MM.1S (cell line): ENCODE measurements around the gene TMX2.

Source experiments
- DNase-seq: peaks from one replicate; pipeline ENCODE4 v3.0.0-alpha.2; 2015
- H2AFZ ChIP-seq: fragments of 300-600 bp; sonication (generic); 2 replicates; pipeline ENCODE4 v1.6.0; 2016; ENCODE audit warnings: antibody characterized with exemption, low read length
- H3F3A ChIP-seq: fragments of 300-600 bp; sonication (generic); 2 replicates; pipeline ENCODE4 v1.6.1; 2016; ENCODE audit warnings: mild to moderate bottlenecking, antibody characterized with exemption, low read length, moderate library complexity, mixed read lengths; ENCODE audit not compliant: insufficient read depth
- H3K27ac ChIP-seq: fragments of 300-600 bp; sonication (generic); 2 replicates; pipeline ENCODE4 v1.5.1; 2016; ENCODE audit warnings: mild to moderate bottlenecking, low read length
- H3K27me3 ChIP-seq: fragments of 300-600 bp; sonication (generic); replicated peaks from 2 replicates; pipeline ENCODE4 v1.6.0; 2016; ENCODE audit warnings: low read length; ENCODE audit not compliant: insufficient read depth
- H3K36me3 ChIP-seq: fragments of 300-600 bp; sonication (generic); replicated peaks from 2 replicates; pipeline ENCODE4 v1.6.1; 2016; ENCODE audit warnings: mild to moderate bottlenecking, low read length, mixed read lengths; ENCODE audit not compliant: insufficient read depth
- H3K4me1 ChIP-seq: fragments of 300-600 bp; sonication (generic); 2 replicates; pipeline ENCODE4 v1.6.1; 2016; ENCODE audit warnings: low read length, mixed read lengths
- H3K4me2 ChIP-seq: fragments of 300-600 bp; sonication (generic); 2 replicates; pipeline ENCODE4 v1.6.0; 2016; ENCODE audit warnings: low read depth, low read length
- H3K4me3 ChIP-seq: fragments of 300-600 bp; sonication (generic); 2 replicates; pipeline ENCODE4 v1.5.1; 2016; ENCODE audit warnings: low read length, mixed read lengths
- H3K79me2 ChIP-seq: fragments of 300-600 bp; sonication (generic); 2 replicates; pipeline ENCODE4 v1.6.1; 2016; ENCODE audit warnings: mixed run types, low read length, mixed read lengths
- H3K9ac ChIP-seq: fragments of 300-600 bp; sonication (generic); 2 replicates; pipeline ENCODE4 v1.6.1; 2016; ENCODE audit warnings: low read length, mixed read lengths
- H3K9me2 ChIP-seq: fragments of 300-600 bp; sonication (generic); replicated peaks from 2 replicates; pipeline ENCODE4 v1.6.1; 2016; ENCODE audit warnings: mild to moderate bottlenecking, low read length, mixed read lengths; ENCODE audit not compliant: insufficient read depth
- H3K9me3 ChIP-seq: fragments of 300-600 bp; sonication (generic); replicated peaks from 2 replicates; pipeline ENCODE4 v1.6.1; 2016; ENCODE audit warnings: mild to moderate bottlenecking, low read length, mixed read lengths; ENCODE audit not compliant: insufficient read depth
- H4K20me1 ChIP-seq: fragments of 300-600 bp; sonication (generic); 2 replicates; pipeline ENCODE4 v1.6.1; 2016; ENCODE audit warnings: mild to moderate bottlenecking, low read length, moderate library complexity, mixed read lengths; ENCODE audit not compliant: insufficient read depth
- EZH2 ChIP-seq: fragments of 300-600 bp; sonication (generic); optimal IDR thresholded peaks from 2 replicates; pipeline ENCODE3; 2017; ENCODE audit warnings: low read depth, mild to moderate bottlenecking, antibody characterized with exemption, low read length, mixed read lengths
- EZH2phosphoT487 ChIP-seq: fragments of 300-600 bp; sonication (generic); IDR thresholded peaks from 2 replicates; pipeline ENCODE4 v1.6.1; 2018; ENCODE audit warnings: antibody characterized with exemption, low read length
- TF ChIP-seq, protein P1 (sequence below): fragments of 300-600 bp; sonication (generic); IDR thresholded peaks from 2 replicates; pipeline ENCODE4 v1.5.1; 2016; ENCODE audit warnings: antibody characterized with exemption, low read length, mixed read lengths

Gene TMX2

DNA sequence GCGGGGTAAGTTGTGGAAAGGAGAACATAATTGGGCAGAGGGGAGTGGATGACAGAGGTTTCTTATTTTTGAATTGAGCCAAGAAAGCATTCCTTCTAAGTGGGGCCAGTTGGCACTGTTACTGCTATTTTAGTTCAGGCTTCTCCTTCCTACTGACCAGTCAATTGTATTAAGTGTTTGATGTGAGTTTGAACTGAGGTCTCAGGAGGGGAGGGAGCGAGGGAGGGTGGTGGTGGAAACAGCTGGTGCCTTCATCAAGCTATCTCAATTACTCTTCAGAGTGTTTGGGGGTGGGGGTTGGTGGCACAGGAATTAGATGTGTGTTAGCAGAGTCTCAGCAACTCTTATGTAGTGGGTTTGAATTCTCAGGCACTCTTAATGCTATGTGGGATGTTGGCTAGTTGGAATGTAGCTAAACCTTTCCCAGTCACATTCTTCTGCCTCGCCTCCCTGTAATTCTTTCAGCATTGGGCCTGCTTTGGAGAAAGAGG, 63.7 kb downstream of the TMX2 start:
- no peaks in the 10 kb centered on the region for H3K4me1 ChIP-seq
- H3K79me2 ChIP-seq = no peaks in the 10 kb centered on the region
- no peaks in the 10 kb centered on the region for H3K9me3 ChIP-seq
- H3K9me2 ChIP-seq = no peaks in the 10 kb centered on the region
- no peak overlapping the region for H2AFZ ChIP-seq
- H3K27me3 ChIP-seq = no peaks in the 10 kb centered on the region
- no peaks in the 10 kb centered on the region for H3K36me3 ChIP-seq
- TF ChIP-seq, protein P1, sequence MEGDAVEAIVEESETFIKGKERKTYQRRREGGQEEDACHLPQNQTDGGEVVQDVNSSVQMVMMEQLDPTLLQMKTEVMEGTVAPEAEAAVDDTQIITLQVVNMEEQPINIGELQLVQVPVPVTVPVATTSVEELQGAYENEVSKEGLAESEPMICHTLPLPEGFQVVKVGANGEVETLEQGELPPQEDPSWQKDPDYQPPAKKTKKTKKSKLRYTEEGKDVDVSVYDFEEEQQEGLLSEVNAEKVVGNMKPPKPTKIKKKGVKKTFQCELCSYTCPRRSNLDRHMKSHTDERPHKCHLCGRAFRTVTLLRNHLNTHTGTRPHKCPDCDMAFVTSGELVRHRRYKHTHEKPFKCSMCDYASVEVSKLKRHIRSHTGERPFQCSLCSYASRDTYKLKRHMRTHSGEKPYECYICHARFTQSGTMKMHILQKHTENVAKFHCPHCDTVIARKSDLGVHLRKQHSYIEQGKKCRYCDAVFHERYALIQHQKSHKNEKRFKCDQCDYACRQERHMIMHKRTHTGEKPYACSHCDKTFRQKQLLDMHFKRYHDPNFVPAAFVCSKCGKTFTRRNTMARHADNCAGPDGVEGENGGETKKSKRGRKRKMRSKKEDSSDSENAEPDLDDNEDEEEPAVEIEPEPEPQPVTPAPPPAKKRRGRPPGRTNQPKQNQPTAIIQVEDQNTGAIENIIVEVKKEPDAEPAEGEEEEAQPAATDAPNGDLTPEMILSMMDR = no peak
- TF ChIP-seq EZH2phosphoT487 (no peak), EZH2 (no peak)
- no peak overlapping the region for H3K27ac ChIP-seq
- no peaks in the 10 kb centered on the region for H4K20me1 ChIP-seq
- no peak for DNase-seq
- no peaks in the 10 kb centered on the region for H3F3A ChIP-seq
- no peak overlapping the region for H3K4me3 ChIP-seq
- no peak overlapping the region for H3K9ac ChIP-seq
- no peak overlapping the region for H3K4me2 ChIP-seq

DNA sequence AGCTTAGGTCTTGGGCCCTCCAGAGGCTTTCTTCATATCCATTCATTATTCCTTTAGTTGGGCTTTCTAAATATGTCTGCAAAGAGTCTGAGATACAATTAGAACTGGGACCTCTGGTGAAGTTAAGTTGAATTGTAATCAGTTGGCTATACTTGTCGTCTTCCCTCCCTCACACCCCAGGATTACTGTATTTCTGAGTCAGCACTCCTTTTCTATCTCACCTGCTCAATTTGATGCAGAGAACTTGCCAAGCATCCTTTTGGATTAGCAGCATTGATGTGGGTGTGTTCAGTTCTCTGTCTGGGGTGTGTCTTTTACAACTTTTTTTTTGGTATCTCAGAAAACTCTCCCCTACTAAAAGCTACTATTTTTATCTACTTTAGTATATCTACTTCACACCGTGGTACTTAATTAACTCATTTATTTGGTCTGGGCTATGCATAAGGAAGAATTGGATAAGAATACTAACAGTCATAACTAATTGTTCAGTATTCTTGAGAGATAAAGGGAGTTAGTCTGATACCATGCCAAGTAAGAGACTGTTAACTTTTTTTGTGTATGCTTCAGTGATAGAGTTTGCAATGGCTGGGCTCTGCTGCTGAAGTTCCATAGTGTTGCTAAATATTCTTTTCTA, 64.3 kb downstream of the TMX2 start:
- Histone ChIP-seq H3K9ac (no peak overlapping the region), H3K4me2 (no peak overlapping the region)

DNA sequence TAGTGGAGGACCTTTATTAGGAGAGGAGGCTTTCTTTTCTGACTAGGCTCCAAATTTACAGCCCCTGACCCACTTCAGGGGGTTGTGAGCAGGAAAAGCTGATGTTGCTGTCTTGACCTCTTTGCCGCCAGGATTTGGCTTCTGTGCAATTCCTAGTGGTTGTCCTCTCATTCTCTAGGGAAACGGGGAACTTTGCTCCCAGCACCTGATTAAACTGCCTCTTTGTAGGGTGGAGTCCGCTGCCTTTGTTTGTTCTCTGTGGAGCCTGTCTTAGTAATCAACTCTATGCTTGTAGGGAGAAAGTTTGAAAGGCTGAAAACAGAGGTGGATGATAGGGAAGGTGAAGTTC, 65.5 kb downstream of the TMX2 start:
- no peak for DNase-seq
- TF ChIP-seq, protein P1 = no peak
- TF ChIP-seq EZH2phosphoT487 (no peak), EZH2 (no peak)
- no peaks in the 10 kb centered on the region for H3F3A ChIP-seq
- H3K36me3 ChIP-seq = no peaks in the 10 kb centered on the region
- H3K9me3 ChIP-seq = no peaks in the 10 kb centered on the region
- H3K27me3 ChIP-seq = no peaks in the 10 kb centered on the region
- no peaks in the 10 kb centered on the region for H3K9me2 ChIP-seq
- H3K79me2 ChIP-seq = no peaks in the 10 kb centered on the region
- H3K4me2 ChIP-seq = no peak overlapping the region
- H3K4me3 ChIP-seq = no peak overlapping the region
- no peak overlapping the region for H3K27ac ChIP-seq
- no peaks in the 10 kb centered on the region for H4K20me1 ChIP-seq
- H3K9ac ChIP-seq = no peak overlapping the region
- no peaks in the 10 kb centered on the region for H3K4me1 ChIP-seq
- H2AFZ ChIP-seq = no peak overlapping the region

More for the DNA sequence above, 64.3 kb downstream of the TMX2 start:
- H3K79me2 ChIP-seq = no peaks in the 10 kb centered on the region
- H2AFZ ChIP-seq = no peak overlapping the region
- no peak for DNase-seq
- H3K4me3 ChIP-seq = no peak overlapping the region
- no peaks in the 10 kb centered on the region for H4K20me1 ChIP-seq
- H3F3A ChIP-seq = no peaks in the 10 kb centered on the region
- no peaks in the 10 kb centered on the region for H3K9me2 ChIP-seq
- TF ChIP-seq EZH2phosphoT487 (no peak), EZH2 (no peak)
- TF ChIP-seq, protein P1 = no peak
- no peaks in the 10 kb centered on the region for H3K36me3 ChIP-seq
- no peak overlapping the region for H3K27ac ChIP-seq
- H3K27me3 ChIP-seq = no peaks in the 10 kb centered on the region
- no peaks in the 10 kb centered on the region for H3K9me3 ChIP-seq
- H3K4me1 ChIP-seq = no peaks in the 10 kb centered on the region
